Astrocyte of the hippocampus (primary cell): Measurements from ENCODE around the gene PCARE.
"Not testable (repeated sequence)": the region's sequence is repeated elsewhere in the genome, so short reads cannot be mapped to it uniquely, and the experiment has no call there.

Experiments used
- DNase-seq: peaks from one replicate; pipeline ENCODE4 v3.0.0; 2011; ENCODE audit warnings: low read depth, low spot score

PCARE gene

GRCh38 chr2:29074411-29074810, at the start of gene PCARE:
TSS of gene PCARE (minus strand) at chr2:29074523. CDS start at chr2:29074261, 262 bp downstream.
- DNase-seq, result no peak

- DNase-seq, result peak; percentile 74
Observed at GRCh38 chr2:29123617-29124349, 49.5 kb upstream of the PCARE start.

- no peak for DNase-seq
Observed at GRCh38 chr2:29120846-29121245, 46.5 kb upstream of the PCARE start.

GRCh38 chr2:29119211-29119610, 44.9 kb upstream of the PCARE start:
- no peak for DNase-seq

- peak; percentile 75 for DNase-seq
Observed at GRCh38 chr2:29117636-29118303, 43.4 kb upstream of the PCARE start.

GRCh38 chr2:29115797-29116781, 41.8 kb upstream of the PCARE start:
- DNase-seq, result peak; percentile 73

GRCh38 chr2:29114946-29115609, 40.8 kb upstream of the PCARE start, which contains the start of gene CLIP4:
TSS of gene CLIP4 (plus strand) at chr2:29115415. CDS start at chr2:29121389, 5,974 bp downstream.
- DNase-seq, result peak; percentile 81

- DNase-seq, result no peak
Observed at GRCh38 chr2:29114586-29114945, 40.2 kb upstream of the PCARE start.

GRCh38 chr2:29113891-29114321, 39.6 kb upstream of the PCARE start:
- DNase-seq, result peak; percentile 49

GRCh38 chr2:29113027-29113686, 38.8 kb upstream of the PCARE start:
- peak; percentile 78 for DNase-seq

GRCh38 chr2:29112379-29112778, 38.1 kb upstream of the PCARE start:
- no peak for DNase-seq

GRCh38 chr2:29110916-29111535, 36.7 kb upstream of the PCARE start:
- peak; percentile 24 for DNase-seq

- no peak for DNase-seq
Observed at GRCh38 chr2:29109246-29109645, 34.9 kb upstream of the PCARE start.

GRCh38 chr2:29108225-29108624, 33.9 kb upstream of the PCARE start:
- DNase-seq, result peak; percentile 83

GRCh38 chr2:29107547-29107946, 33.2 kb upstream of the PCARE start:
- not testable (repeated sequence) for DNase-seq

- DNase-seq, result peak; percentile 82
Observed at GRCh38 chr2:29106980-29107388, 32.7 kb upstream of the PCARE start.

GRCh38 chr2:29106256-29106655, 31.9 kb upstream of the PCARE start:
- no peak for DNase-seq

- DNase-seq, result no peak
Observed at GRCh38 chr2:29105375-29105774, 31.1 kb upstream of the PCARE start.

GRCh38 chr2:29104688-29105087, 30.4 kb upstream of the PCARE start:
- DNase-seq, result no peak

GRCh38 chr2:29100564-29100963, 26.2 kb upstream of the PCARE start:
- no peak for DNase-seq
